ENCODE data around the gene RPUSD1.
"Not testable (repeated sequence)": the region's sequence is repeated elsewhere in the genome, so short reads cannot be mapped to it uniquely, and the experiment has no call there.

The RPUSD1 gene

GRCh38 chr16:768428-768827 lies 19.8 kb downstream of the RPUSD1 start:
- no peak for DNase-seq (ENCODE audit: low read depth in 1 of 2, low spot score in 1 of 2)

- no peak for DNase-seq (ENCODE audit: low read depth in 1 of 2, low spot score in 1 of 2)
Observed at GRCh38 chr16:767743-768235, 20.4 kb downstream of the RPUSD1 start.

GRCh38 chr16:766820-767640 lies 21.2 kb downstream of the RPUSD1 start:
- DNase-seq (ENCODE audit: low read depth in 1 of 2, low spot score in 1 of 2) = no peak

DNA sequence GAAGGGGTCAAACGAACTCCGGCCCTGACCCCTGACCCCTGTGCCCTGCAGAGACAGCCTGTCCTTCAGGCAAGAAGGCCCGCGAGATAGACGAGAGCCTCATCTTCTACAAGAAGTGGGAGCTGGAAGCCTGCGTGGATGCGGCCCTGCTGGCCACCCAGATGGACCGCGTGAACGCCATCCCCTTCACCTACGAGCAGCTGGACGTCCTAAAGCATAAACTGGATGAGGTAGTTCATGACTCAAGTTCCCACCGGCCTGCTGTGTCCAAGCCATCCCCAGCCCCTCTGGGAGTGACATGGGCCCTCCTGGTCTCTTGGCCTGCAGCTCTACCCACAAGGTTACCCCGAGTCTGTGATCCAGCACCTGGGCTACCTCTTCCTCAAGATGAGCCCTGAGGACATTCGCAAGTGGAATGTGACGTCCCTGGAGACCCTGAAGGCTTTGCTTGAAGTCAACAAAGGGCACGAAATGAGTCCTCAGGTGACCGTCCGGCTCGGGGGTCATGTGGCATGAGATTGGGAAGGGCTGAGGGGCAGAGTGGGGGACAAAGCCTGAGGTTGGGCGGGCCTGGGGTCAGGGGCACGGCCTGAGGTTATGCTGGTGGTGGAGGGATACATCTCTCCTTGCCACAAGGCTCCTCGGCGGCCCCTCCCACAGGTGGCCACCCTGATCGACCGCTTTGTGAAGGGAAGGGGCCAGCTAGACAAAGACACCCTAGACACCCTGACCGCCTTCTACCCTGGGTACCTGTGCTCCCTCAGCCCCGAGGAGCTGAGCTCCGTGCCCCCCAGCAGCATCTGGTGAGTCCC lies 22.0 kb downstream of the RPUSD1 start:
- DNase-seq (ENCODE audit: low read depth in 1 of 2, low spot score in 1 of 2) = no peak

- no peak for DNase-seq (ENCODE audit: low read depth in 1 of 2, low spot score in 1 of 2)
Observed at GRCh38 chr16:765488-765865, 22.7 kb downstream of the RPUSD1 start.

- no peak for DNase-seq (ENCODE audit: low read depth in 1 of 2, low spot score in 1 of 2)
Observed at GRCh38 chr16:764848-765487, 23.2 kb downstream of the RPUSD1 start.

GRCh38 chr16:764184-764750 lies 23.9 kb downstream of the RPUSD1 start:
- no peak for DNase-seq (ENCODE audit: low read depth in 1 of 2, low spot score in 1 of 2)

- no peak for DNase-seq (ENCODE audit: low read depth in 1 of 2, low spot score in 1 of 2)
Observed at GRCh38 chr16:763369-764183, 24.6 kb downstream of the RPUSD1 start.

DNA sequence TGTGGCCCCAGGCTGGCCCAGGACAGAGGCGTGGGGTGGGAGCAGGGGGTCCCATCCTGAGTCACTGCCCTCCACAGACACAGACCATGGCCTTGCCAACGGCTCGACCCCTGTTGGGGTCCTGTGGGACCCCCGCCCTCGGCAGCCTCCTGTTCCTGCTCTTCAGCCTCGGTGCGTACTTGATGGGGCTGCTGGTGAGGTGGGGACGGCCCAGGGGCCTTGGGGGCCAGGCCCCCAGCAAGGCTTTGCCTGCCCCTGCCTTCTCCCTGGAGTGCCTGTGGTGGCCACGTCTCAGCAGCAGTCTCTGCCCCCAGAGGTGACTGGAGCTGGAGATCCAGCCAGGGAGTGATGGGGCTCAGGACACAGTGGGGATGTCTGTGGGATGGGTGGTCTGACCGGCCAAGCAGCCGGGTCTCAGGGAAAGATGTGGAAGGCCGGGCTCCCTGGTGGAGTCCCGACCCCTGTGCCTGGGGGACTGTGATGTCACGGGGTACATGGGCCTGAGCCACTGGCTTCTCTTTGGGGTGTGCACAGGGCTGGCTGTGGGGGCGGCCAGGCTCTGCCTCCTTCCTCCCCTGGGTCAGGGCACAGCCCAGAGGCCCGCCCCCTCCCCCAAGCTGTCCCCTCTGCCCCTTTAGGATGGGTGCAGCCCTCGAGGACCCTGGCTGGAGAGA lies 25.4 kb downstream of the RPUSD1 start:
- DNase-seq (ENCODE audit: low read depth in 1 of 2, low spot score in 1 of 2) = no peak

DNA sequence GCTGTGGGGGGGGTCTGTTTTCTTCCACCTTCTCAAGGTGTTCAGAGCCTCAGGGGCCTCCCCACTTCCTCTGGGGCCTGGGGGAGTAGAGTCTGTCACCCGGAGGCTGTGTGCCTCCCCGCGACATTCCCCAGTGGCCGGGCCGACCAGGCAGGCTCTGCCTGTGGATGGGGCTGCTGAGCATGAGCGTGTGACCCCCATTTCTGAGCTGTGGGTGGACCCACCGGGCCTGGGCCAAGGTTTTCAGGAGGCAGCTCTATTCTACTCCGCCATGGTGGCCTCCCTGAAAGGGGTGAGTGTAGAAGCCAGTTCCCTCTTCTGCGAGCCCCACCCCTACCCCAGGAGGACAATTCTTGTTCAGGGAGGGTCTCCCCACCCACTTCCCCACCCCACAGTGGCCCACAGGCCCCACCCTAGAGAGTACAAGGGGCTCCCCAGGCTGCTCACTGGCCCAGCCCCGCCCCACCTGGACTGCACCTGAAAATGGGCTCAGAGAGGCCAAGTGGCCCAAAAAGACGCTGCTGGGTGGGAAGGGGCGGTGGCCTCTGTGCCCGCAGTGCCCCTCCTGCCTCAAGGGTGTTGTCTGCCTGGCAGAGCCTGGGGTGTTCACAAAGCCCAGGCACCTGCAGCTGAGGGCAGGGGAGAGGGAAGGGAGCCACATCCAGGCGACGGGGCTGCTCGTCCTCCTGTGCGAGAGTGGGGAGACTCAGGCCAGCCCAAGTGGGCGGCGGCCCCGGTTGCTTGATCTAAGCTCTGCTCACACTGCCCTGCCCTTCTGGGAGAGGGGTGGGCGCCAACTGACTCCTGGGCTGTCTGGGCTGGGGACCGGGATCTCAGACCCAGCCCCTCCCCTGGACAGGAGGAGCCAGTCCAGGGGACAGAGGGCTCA lies 26.3 kb downstream of the RPUSD1 start:
- no peak for DNase-seq (ENCODE audit: low read depth in 1 of 2, low spot score in 1 of 2)

DNA sequence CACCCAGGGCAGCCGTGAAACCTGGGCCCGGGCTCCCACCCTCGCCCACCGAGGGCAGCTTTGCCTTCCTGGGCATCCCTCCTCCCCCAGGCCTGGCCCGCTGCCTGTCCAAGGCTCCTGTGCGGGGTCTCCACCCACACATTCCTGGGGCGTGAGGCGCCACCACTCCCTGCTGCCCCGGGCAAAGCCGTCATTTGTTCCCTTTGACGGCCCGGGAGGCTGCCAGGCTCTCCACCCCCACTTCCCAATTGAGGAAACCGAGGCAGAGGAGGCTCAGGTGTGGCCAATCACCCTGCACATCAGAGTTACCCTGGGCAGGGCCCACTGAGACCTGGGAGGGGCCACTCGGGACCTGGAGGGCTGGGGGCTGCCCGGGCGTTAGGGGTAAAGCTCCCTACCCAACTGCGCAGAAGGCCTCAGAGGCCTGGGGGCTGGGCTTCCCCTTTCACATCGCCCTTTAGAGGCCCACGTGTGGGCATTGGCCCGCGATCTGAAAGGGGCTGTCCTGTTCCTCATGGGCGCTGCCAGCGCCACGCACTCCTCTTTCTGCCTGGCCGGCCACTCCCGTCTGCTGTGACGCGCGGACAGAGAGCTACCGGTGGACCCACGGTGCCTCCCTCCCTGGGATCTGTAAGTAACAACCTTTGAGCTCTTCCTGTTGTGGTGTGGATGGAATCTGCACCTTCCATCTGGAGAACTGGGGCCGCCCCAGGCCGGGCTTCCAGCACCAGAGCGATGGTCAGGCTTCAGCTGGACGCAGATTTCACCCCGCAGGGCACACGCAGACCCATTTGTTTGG lies 27.4 kb downstream of the RPUSD1 start, which contains the start of gene MSLN:
MSLN (plus strand) TSS at position 190 of the 799 bp plus-strand sequence. CDS start 1,947 bp downstream, outside the sequence.
- DNase-seq (ENCODE audit: low read depth in 1 of 2, low spot score in 1 of 2) = no peak

DNA sequence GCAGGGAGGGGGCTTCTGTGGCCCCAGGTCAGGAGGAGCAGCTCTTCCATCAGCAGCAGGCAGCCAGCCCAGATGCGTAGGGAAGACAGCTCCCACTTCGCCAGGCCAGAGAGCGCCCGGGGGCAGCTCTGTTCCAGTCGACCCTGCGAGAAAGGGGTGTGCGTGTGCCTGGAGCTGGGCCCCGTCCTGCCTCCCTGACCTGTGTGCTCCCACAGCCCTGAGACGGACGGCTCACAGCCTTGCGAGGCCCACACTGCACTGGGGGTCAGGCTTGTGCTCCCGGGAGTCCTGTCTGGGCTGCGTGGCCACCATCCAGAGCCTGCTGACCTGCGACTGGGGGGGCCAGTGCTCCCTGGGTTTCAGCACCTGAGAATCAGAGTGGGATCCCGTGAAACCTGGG lies 28.1 kb downstream of the RPUSD1 start:
- DNase-seq (ENCODE audit: low read depth in 1 of 2, low spot score in 1 of 2) = no peak

DNA sequence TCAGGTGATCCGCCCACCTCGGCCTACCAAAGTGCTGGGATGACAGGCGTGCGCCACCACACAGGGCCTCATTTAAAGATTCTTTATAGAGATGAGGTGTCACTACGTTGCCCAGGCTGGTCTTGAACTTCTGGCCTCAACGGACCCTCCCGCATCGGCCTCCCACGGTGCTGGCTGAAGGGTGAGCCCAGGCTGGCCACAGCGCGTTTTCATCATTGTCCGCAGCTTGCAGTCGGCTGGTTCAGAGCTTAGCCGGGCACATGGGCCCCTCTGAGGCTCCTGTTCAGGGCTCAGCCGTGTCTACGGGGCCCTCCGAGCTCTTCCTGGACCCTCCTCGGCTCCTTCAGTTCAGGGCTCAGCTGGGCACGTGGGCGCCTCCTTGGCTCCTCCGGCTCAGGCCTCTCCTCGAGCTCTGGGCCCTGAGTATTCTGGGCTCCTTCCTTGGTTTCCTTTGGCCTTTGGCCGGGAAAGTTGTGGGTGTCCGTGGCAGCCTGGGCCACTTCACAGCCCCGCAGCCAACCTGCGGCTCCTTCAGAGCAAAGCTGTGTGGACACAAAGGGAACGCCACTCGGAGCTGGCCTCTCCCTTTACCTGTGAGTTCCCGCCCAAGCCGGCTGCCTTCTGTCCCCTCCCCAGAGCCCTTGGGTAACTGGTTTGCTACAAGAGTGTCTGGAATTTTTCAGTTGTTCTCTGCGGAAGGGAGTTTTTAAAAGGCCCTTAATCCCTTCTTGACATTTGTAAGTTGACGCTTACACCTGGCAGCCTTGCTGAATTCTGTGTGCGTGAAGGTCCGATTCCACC lies 28.9 kb downstream of the RPUSD1 start:
- no peak for DNase-seq (ENCODE audit: low read depth in 1 of 2, low spot score in 1 of 2)

- DNase-seq (ENCODE audit: low read depth in 1 of 2, low spot score in 1 of 2) = no peak
Observed at GRCh38 chr16:756428-756827, 31.8 kb downstream of the RPUSD1 start.

DNA sequence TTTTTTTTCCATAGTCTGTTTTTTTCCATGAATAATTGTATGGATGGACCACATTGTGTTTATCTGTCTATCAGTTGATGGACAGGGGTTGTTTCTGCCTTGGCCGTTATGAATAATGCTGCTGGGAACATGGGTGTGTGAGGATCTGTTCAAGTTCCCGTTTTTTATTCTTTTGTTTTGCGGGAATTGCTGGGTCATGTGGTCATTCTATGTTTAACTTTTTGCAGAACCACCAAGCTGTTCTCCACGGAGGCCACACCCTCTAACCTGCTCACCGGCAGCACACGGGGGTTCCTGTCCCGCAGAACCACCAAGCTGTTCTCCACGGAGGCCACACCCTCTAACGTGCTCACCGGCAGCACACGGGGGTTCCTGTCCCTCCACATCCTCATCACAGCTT lies 33.5 kb downstream of the RPUSD1 start:
- DNase-seq (ENCODE audit: low read depth in 1 of 2, low spot score in 1 of 2) = no peak

- not testable (repeated sequence) for DNase-seq (ENCODE audit: low read depth in 1 of 2, low spot score in 1 of 2)
Observed at GRCh38 chr16:754121-754607, 34.0 kb downstream of the RPUSD1 start.

GRCh38 chr16:752007-752312 lies 36.2 kb downstream of the RPUSD1 start:
- DNase-seq (ENCODE audit: low read depth in 1 of 2, low spot score in 1 of 2) = no peak

Measured in activated T-helper 1 cell treated with anti-CD3 and anti-CD28 coated beads, Interleukin-2, amount 50 U/mL, for 16 hours (primary cell).